IgD-negative memory B cell (primary cell): Measurements from ENCODE around the gene TMEM255B. TPM values are rescaled to one million over a fixed set of nuclear protein-coding genes. Genes with fewer than 3 reads are reported as not detected.

Source experiments
- H3K27ac Mint-ChIP-seq, 3 donors: one replicate each; pipeline ENCODE4 v1.8.0; 2020 to 2022; ENCODE audit warnings: mild to moderate bottlenecking in 3 of 3, mixed read lengths in 3 of 3, moderate library complexity in 1 of 3
- H3K27me3 Mint-ChIP-seq: one replicate; pipeline ENCODE4 v1.8.0; 2021; ENCODE audit warnings: mixed read lengths
- H3K36me3 Mint-ChIP-seq: one replicate; pipeline ENCODE4 v1.8.0; 2020; ENCODE audit warnings: mild to moderate bottlenecking, mixed read lengths
- H3K4me1 Mint-ChIP-seq, 3 donors: one replicate each; pipeline ENCODE4 v1.8.0; 2020 to 2022; ENCODE audit warnings: mixed read lengths in 3 of 3, mild to moderate bottlenecking in 1 of 3
- H3K4me3 Mint-ChIP-seq, 4 donors: one replicate each; pipeline ENCODE4 v1.8.0; 2020 to 2022; ENCODE audit warnings: mild to moderate bottlenecking in 4 of 4, mixed read lengths in 4 of 4, moderate library complexity in 3 of 4
- H3K9me3 Mint-ChIP-seq, 3 donors: one replicate each; pipeline ENCODE4 v1.8.0; 2020 to 2021; ENCODE audit warnings: mixed read lengths in 3 of 3, mild to moderate bottlenecking in 1 of 3
- polyA plus RNA-seq: library from polyadenylated mRNA; unstranded; fragments of 300-500 nt; fragmentation: Illumina TruSeq; gene quantifications from one replicate; pipeline ENCODE4 v1.2.3, GENCODE V29; 2021

TMEM255B gene
- polyA plus RNA-seq, 1 donor from 2014 or later: 0.70 TPM

DNA sequence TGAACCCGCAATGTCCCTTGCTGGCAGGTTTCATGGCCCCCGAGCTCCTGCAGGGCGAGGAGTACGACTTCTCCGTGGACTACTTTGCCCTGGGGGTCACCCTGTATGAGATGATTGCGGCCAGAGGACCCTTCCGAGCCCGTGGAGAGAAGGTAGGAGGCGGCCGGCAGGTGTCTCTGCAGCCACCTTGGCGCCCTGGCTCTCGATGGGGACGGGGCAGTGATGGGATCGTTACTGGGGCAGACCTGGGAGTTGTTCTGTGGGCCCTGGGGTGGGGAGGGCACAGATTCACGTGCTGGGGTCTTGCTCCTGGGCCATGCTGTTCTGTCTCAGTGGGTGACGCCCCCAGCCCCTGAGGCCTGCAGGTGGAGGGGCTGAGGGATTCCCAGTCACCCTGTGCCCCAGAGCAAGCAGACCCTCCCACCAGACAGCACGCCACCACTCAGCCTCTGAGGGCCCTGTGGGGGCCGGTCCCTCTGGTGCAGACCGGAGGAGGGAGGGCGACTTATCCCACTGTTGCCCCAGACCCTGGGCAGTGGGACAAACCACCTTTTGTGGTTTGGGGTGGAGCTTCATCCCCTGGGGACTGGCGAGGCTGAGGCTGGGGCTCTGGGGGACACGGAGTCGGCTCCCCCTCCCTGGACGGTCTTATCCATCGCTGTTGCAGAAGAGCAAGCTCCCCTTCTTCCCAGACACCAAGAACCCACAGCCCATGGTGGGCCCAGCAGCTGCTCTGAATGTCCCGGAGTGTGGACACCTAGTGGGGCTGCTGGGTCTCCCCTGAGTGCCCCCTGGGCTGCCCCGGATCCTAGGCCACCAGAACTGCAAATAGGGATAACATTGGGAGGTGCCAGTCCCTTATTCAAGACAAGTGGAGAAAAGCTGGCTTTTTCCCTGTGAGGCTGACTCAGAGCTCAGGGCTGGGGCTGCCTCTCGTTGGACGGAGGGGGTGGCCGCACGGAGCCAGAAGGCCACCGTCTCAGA, 27.5 kb upstream of the TMEM255B start:
- H3K36me3 Mint-ChIP-seq: no peaks in the 10 kb centered on the region
- no peaks in the 10 kb centered on the region for H3K9me3 Mint-ChIP-seq
- H3K4me3 Mint-ChIP-seq: no peak overlapping the region
- peaks cover 0 to 3% (median 0%) of the 10 kb centered on the region in 3 donors for H3K4me1 Mint-ChIP-seq
- H3K27ac Mint-ChIP-seq: peak overlapping the region in 1 of 3 donors; percentile 40
- H3K27me3 Mint-ChIP-seq: no peaks in the 10 kb centered on the region

- H3K9me3 Mint-ChIP-seq: no peaks in the 10 kb centered on the region
- no peaks in the 10 kb centered on the region for H3K27me3 Mint-ChIP-seq
- peak overlapping the region in 1 of 4 donors; percentile 54 for H3K4me3 Mint-ChIP-seq
- H3K4me1 Mint-ChIP-seq: peaks cover 0 to 3% (median 0%) of the 10 kb centered on the region in 3 donors
- H3K36me3 Mint-ChIP-seq: no peaks in the 10 kb centered on the region
- no peak overlapping the region for H3K27ac Mint-ChIP-seq
Measured at GRCh38 chr13:113732176-113732960, 26.7 kb upstream of the TMEM255B start.

DNA sequence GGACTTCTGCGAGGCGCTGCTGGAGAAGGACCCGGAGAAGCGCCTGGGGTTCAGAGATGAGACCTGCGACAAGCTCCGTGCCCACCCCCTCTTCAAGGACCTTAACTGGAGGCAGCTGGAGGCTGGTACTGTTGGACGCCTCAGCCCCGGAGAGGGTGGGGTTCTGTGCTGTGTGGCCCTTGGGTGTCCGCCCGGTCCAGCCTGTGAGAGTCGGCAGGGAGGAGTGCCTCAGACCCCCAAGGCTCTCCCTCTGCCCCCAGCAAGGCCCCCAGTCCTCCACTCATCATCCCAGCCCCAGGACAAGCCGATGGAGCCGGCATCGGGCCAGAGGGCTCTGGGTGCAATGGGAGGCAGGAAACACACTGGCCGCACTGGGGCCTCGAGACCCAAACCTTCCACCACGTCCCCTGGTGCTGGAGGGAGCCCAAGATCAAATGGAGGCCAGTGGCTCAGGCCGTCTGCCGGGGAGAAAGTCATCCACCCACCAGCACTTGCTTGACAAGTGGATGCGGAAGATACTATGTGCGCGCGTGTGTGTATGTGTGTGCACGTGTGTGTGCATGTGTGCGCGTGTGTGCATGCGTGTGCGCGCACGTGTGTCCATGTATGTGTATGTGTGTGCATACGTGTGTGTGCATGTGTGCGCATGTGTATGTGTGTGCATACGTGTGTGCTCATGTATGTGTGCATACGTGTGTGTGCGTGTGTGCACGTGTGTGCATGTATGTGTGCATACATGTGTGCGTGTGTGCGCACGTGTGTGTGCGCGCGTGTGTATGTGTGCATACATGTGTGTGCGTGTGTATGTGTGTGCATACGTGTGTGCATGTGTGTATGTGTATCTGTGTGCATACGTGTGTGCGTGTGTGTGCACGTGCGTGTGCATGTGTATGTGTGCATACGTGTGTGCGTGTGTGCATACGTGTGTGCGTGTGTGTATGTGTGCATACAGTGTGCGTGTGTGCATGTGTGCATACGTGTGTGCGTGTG, 25.8 kb upstream of the TMEM255B start:
- H3K27me3 Mint-ChIP-seq: no peaks in the 10 kb centered on the region
- no peaks in the 10 kb centered on the region for H3K9me3 Mint-ChIP-seq
- no peak overlapping the region for H3K27ac Mint-ChIP-seq
- no peak overlapping the region for H3K4me3 Mint-ChIP-seq
- peaks cover 0 to 3% (median 0%) of the 10 kb centered on the region in 3 donors for H3K4me1 Mint-ChIP-seq
- H3K36me3 Mint-ChIP-seq: no peaks in the 10 kb centered on the region

DNA sequence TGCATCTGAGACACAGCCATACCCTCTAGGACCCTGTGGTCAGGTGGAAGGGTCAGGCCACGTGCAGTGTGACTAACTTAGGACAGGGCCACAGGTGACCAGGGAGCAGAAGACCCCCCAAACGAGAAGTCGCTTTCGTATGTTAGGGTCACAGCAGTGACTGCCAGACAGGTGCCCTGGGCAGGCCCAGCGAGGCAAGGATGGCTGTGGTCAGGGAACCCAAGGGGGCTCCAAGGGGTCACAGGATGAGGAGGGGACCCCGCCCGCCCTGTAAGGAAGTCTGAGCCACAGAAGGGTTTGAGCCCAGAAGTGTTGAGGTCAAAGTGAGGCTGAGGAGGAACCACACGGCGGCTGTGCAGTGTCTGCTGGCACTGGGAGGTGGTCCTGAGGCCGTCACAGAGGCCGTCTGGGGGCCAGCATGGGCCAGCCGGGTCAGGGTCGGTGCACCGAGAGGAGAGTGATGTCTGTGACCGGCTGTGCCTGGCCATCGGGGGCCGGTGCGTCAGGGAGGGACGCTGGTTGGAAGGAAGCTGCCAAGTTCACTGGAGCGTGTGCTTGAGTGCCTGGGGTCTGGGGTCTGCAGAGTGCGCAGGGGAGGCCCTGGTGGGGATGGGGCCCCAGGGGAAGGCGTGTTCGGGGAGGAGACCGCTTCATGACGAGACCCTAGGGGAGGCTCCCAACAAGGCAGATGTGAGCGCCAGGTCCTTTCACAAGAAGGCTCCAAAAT, 24.8 kb upstream of the TMEM255B start:
- H3K27ac Mint-ChIP-seq: no peak overlapping the region

GRCh38 chr13:113734826-113735125, 24.2 kb upstream of the TMEM255B start:
- Mint-ChIP-seq H3K27me3 (no peaks in the 10 kb centered on the region), H3K4me3 (no peak overlapping the region), H3K4me1 (no peaks in the 10 kb centered on the region), H3K27ac (no peak overlapping the region), H3K36me3 (no peaks in the 10 kb centered on the region), H3K9me3 (no peaks in the 10 kb centered on the region)

More for the DNA sequence above, 24.8 kb upstream of the TMEM255B start:
- no peaks in the 10 kb centered on the region for H3K36me3 Mint-ChIP-seq
- no peaks in the 10 kb centered on the region for H3K27me3 Mint-ChIP-seq
- H3K4me1 Mint-ChIP-seq: no peaks in the 10 kb centered on the region
- H3K9me3 Mint-ChIP-seq: no peaks in the 10 kb centered on the region
- peak overlapping the region in 1 of 4 donors; percentile 17 for H3K4me3 Mint-ChIP-seq

DNA sequence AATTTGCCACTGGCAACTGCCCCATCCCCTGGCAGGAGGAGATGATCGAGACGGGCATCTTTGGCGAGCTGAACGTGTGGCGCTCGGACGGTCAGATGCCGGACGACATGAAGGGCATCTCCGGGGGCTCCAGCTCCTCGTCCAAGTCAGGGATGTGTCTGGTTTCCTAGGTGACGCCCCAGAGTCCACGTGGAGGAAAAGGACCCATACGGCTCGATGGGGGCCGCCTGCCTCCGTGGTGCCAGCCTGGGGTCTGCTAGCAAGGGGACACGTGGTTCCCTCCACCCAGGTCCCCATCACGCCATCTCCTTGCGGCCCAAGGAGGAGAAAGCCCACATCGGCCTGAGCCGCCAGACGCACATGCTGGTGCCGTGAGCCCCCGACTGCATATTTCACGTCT, 23.8 kb upstream of the TMEM255B start:
- Mint-ChIP-seq H3K27ac (no peak overlapping the region), H3K9me3 (no peaks in the 10 kb centered on the region), H3K36me3 (no peaks in the 10 kb centered on the region), H3K4me3 (no peak overlapping the region), H3K4me1 (no peaks in the 10 kb centered on the region), H3K27me3 (peaks cover 2% of the 10 kb centered on the region)

GRCh38 chr13:113735750-113736149, 23.3 kb upstream of the TMEM255B start:
- H3K9me3 Mint-ChIP-seq: no peaks in the 10 kb centered on the region
- H3K27ac Mint-ChIP-seq: no peak overlapping the region

DNA sequence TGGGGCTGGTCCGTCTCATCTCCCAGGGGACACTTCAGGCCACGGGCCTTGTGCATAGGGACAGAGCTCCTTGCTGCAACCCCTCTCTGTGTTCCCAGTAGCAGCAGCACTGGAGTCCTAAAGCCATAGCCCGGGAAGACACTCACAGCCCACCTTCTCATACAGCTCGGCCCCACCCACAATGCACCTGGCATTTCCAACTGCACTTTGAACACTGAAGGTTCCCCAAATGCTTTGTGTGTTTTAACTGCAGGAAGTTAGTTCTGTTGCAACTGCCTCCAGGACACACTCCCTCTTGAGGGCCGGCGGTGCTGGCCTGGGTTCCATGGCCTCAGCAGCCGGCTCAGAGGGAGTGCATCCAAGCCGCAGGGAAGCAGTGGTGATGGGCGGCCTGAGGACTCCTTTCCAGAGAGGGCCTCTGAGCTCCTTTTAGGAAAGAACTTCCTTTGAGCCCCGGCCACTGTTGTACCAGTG, 22.7 kb upstream of the TMEM255B start:
- H3K9me3 Mint-ChIP-seq: no peaks in the 10 kb centered on the region

More at GRCh38 chr13:113735750-113736149, 23.3 kb upstream of the TMEM255B start:
- no peak overlapping the region for H3K4me3 Mint-ChIP-seq
- H3K27me3 Mint-ChIP-seq: peaks cover 7% of the 10 kb centered on the region
- H3K4me1 Mint-ChIP-seq: no peaks in the 10 kb centered on the region
- H3K36me3 Mint-ChIP-seq: no peaks in the 10 kb centered on the region

GRCh38 chr13:113737803-113738202, 21.2 kb upstream of the TMEM255B start:
- H3K36me3 Mint-ChIP-seq: no peaks in the 10 kb centered on the region
- no peak overlapping the region for H3K4me3 Mint-ChIP-seq
- peaks cover 17% of the 10 kb centered on the region for H3K27me3 Mint-ChIP-seq
- peaks cover 0 to 8% (median 0%) of the 10 kb centered on the region in 3 donors for H3K4me1 Mint-ChIP-seq
- no peak overlapping the region for H3K27ac Mint-ChIP-seq
- no peaks in the 10 kb centered on the region for H3K9me3 Mint-ChIP-seq

More for the DNA sequence above, 22.7 kb upstream of the TMEM255B start:
- no peaks in the 10 kb centered on the region for H3K36me3 Mint-ChIP-seq
- peaks cover 0 to 2% (median 0%) of the 10 kb centered on the region in 3 donors for H3K4me1 Mint-ChIP-seq
- H3K27me3 Mint-ChIP-seq: peaks cover 13% of the 10 kb centered on the region
- H3K27ac Mint-ChIP-seq: no peak overlapping the region
- H3K4me3 Mint-ChIP-seq: no peak overlapping the region

DNA sequence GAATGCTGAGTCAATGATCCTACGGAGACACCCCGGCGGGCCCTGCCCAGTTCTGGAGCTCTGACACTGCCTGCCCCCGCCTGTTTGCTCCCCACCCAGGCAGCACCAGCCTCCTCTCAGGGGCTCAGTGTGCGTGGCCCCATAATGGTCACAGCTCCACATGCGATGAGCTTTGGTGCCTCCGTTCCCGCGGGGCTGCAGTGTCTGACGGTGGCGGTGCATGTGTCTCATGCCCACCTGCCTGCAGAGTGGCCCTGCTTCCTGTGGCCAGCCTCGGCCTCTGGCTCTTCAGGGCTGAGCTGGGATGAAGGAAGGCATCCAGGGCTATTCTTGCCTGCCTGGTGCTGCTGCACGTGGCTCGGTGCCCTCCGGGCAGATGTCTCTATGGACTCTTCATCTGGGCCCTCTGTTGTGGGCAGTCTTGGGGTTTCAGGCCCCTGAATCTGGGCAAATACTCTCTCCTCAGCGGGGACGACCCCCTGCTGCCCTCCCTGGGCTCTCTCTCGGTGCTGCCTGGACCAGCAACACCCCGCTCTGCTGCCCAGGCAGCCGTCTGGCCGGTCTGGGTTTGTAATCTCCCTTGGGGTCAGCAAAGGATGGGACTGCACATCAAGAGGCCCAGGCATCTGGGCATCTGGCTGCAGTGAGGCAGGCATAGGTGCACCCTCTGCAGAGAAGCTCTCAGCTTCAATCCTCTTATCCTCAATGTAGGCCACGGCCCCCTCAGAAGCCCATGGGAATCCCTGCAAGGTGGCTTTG, 19.3 kb upstream of the TMEM255B start:
- H3K27ac Mint-ChIP-seq: no peak overlapping the region
- no peaks in the 10 kb centered on the region for H3K9me3 Mint-ChIP-seq
- H3K4me3 Mint-ChIP-seq: no peak overlapping the region
- H3K27me3 Mint-ChIP-seq: peaks cover 19% of the 10 kb centered on the region
- H3K36me3 Mint-ChIP-seq: no peaks in the 10 kb centered on the region
- peaks cover 0 to 8% (median 0%) of the 10 kb centered on the region in 3 donors for H3K4me1 Mint-ChIP-seq

DNA sequence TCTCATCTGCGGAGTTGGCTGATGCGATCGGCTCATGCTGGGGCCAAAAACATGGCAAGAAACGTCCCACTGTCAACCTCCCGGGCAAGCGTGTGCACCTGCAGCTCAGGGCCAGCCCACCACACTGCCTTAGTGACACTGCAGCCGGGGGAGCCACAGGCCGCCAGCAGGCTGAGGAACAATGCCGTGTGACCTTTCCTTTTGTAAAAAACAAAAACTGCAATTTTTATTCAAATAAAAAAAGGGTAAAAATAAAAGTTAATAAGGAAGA, 18.8 kb upstream of the TMEM255B start:
- H3K9me3 Mint-ChIP-seq: no peaks in the 10 kb centered on the region
- no peak overlapping the region for H3K4me3 Mint-ChIP-seq
- no peaks in the 10 kb centered on the region for H3K36me3 Mint-ChIP-seq
- peaks cover 0 to 12% (median 0%) of the 10 kb centered on the region in 3 donors for H3K4me1 Mint-ChIP-seq
- peaks cover 19% of the 10 kb centered on the region for H3K27me3 Mint-ChIP-seq
- no peak overlapping the region for H3K27ac Mint-ChIP-seq

DNA sequence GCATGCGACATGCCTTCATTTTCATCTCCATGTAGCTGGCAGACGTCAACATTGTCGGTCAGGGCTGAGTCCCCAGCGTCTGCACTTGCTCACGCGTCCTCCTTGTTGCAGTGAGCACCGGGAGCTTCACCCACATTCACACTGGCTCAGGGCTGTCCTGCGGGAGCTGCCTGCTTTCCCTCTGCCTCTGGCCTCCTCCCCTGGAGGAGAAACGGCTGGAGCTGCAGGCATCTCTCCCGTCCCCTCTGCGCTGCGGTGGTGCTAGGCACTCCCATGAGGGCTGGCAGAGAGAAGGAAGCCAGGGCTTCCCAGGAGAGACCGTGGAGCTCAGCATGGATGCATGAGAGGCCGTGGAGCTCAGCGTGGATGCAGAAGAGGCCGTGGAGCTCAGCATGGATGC, 18.4 kb upstream of the TMEM255B start:
- peak overlapping the region in 1 of 4 donors; percentile 23 for H3K4me3 Mint-ChIP-seq
- no peaks in the 10 kb centered on the region for H3K9me3 Mint-ChIP-seq
- H3K4me1 Mint-ChIP-seq: peaks cover 0 to 12% (median 0%) of the 10 kb centered on the region in 3 donors
- H3K27ac Mint-ChIP-seq: no peak overlapping the region
- H3K36me3 Mint-ChIP-seq: no peaks in the 10 kb centered on the region
- H3K27me3 Mint-ChIP-seq: peaks cover 19% of the 10 kb centered on the region

DNA sequence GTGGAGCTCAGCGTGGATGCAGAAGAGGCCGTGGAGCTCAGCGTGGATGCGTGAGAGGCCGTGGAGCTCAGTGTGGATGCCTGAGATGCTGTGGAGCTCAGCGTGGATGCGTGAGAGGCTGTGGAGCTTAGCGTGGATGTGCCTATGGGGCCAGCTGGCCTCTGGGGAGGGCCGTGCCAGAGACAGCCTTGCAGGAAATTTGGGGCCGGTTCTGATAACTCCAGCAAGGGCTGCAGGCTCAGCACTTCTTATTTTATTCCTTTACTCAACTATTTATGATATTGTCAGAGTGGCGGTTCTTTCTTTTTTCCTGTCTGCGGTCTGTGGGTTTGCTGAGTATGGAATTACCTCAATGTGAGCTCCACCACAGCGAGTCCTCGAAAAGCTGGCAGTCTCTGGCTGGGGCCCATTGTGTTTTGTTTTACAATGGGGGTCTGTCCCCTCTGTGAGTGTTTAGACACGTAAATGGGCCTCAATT, 17.8 kb upstream of the TMEM255B start:
- no peaks in the 10 kb centered on the region for H3K9me3 Mint-ChIP-seq
- peaks cover 0 to 12% (median 0%) of the 10 kb centered on the region in 3 donors for H3K4me1 Mint-ChIP-seq
- H3K4me3 Mint-ChIP-seq: no peak overlapping the region
- H3K36me3 Mint-ChIP-seq: no peaks in the 10 kb centered on the region
- no peak overlapping the region for H3K27ac Mint-ChIP-seq
- H3K27me3 Mint-ChIP-seq: peaks cover 19% of the 10 kb centered on the region
